Motor neuron (in vitro differentiated cells): ENCODE data around the gene FAM222B. TPM values are rescaled to one million over a fixed set of nuclear protein-coding genes. Genes with fewer than 3 reads are reported as not detected.
"Not testable (repeated sequence)": the region's sequence is repeated elsewhere in the genome, so short reads cannot be mapped to it uniquely, and the experiment has no call there.

ENCODE experiments used
- ATAC-seq, 8 experiments: fragments of 200-7000 bp; cut with Tn5 transposase; replicated peaks in 6 of 8; 2 replicates each; pipeline ENCODE4 v1.8.0; 2021; ENCODE audit warnings: mild to moderate bottlenecking in 8 of 8, moderate library complexity in 8 of 8
- H3K27ac ChIP-seq, 2 donors: fragments of 250-450 bp; sonication (Bioruptor Pico); 2 replicates each; pipeline ENCODE4 v1.9.0; 2021; ENCODE audit warnings: antibody characterized with exemption in 2 of 2, mild to moderate bottlenecking in 2 of 2, moderate library complexity in 1 of 2
- H3K4me1 ChIP-seq, 2 donors: fragments of 250-450 bp; sonication (Bioruptor Pico); replicated peaks in 1 of 2; 2 replicates each; pipeline ENCODE4 v1.6.1; 2021; ENCODE audit warnings: antibody characterized with exemption in 2 of 2, mild to moderate bottlenecking in 2 of 2, moderate library complexity in 1 of 2
- H3K4me3 ChIP-seq, 5 donors: fragments of 250-450 bp; sonication (Bioruptor Pico); 2 replicates each; pipeline ENCODE4 v1.9.0; 2021; ENCODE audit warnings: antibody characterized with exemption in 5 of 5, mild to moderate bottlenecking in 5 of 5, moderate library complexity in 4 of 5
- WGBS, 10 experiments: fragments of 450-650 bp; shearing (Covaris generic); methylation state at CpG; one replicate each; pipeline ENCODE4 v1.0.0; 2022; 5-methylcytosine and 5-hydroxymethylcytosine counted together
- in situ Hi-C, 9 experiments: fragments of 400-800 bp; cut with MboI; loops; one replicate each; pipeline ENCODE4 v1.15.0; 2021; ENCODE audit warnings: low sequenced_read_pairs in 9 of 9, low pct_unique_long_range_greater_than_20kb in 2 of 9; ENCODE audit not compliant: unreplicated experiment in 9 of 9
- total RNA-seq, 8 experiments: library from RNA; unstranded; fragments of 300-600 nt; gene quantifications; 2 replicates each; pipeline versions ENCODE4 v1.2.3 to v1.2.4, GENCODE V29; 2022

The FAM222B gene
- total RNA-seq, 8 experiments from 2014 or later, result 3.1 to 16.8 (median 11.1) TPM

DNA sequence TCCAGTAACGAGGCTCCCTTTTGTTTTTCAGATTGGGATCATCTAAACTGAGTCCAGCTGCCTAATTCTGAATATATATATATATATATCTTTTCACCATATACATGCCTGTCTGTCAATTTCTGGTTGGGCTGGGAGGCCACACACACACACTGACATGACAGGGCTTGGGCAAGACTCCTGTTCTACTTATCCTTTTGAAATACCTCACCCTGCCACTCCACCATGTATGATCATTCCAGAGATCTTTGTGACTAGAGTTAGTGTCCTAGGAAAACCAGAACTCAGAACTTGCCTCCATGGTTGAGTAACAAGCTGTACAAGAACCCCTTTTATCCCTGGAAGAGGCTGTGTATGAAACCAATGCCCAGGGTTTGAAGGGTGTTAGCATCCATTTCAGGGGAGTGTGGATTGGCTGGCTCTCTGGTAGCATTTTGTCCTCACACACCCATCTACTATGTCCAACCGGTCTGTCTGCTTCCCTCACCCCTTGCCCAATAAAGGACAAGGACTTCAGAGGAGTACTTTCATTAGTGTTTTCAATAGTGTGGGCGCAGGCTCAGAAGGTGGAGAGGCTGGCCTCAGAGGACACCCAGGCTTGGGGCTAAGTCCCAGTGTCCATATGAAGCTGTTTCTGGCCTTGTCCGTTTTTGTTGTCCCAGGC is 118.6 kb downstream of the FAM222B start:
- 0 to 100% (median 84%) methylated on average over 1 to 4 of the region's 4 CpGs; no CpG with 5 or more reads in 1 of the 10 experiments for WGBS, 10 experiments
- H3K4me3 ChIP-seq, ATAC-seq, H3K27ac ChIP-seq: not testable (repeated sequence)
- in situ Hi-C loops, result loop anchor here in 1 of 9 experiments (25.0 kb wide), 1 partner anchor 112 kb away; the partner anchor contains the start of gene RSKR
- H3K4me1 ChIP-seq, result peaks cover 19 to 30% of the 10 kb centered on the region in 2 donors

GRCh38 chr17:28723159-28723835 is 119.3 kb downstream of the FAM222B start:
- peaks cover 23 to 37% of the 10 kb centered on the region in 2 donors for H3K4me1 ChIP-seq
- WGBS, 10 experiments, result 33 to 100% (median 70%) methylated on average over 1 to 5 of the region's 6 CpGs; no CpG with 5 or more reads in 3 of the 10 experiments
- no peak overlapping the region for H3K27ac ChIP-seq

GRCh38 chr17:28722417-28723158 is 120.0 kb downstream of the FAM222B start:
- no peak overlapping the region for H3K4me3 ChIP-seq
- H3K27ac ChIP-seq, result no peak overlapping the region
- ATAC-seq, result no peak
- peaks cover 27 to 40% of the 10 kb centered on the region in 2 donors for H3K4me1 ChIP-seq
- in situ Hi-C loops, result loop anchor here in 1 of 9 experiments (25.0 kb wide), 1 partner anchor 110 kb away; the partner anchor contains the start of gene RSKR
- WGBS, 10 experiments, result 29 to 100% (median 83%) methylated on average over 1 to 5 of the region's 7 CpGs; no CpG with 5 or more reads in 1 of the 10 experiments

More at GRCh38 chr17:28723159-28723835, 119.3 kb downstream of the FAM222B start:
- ATAC-seq, result no peak
- in situ Hi-C loops, result loop anchor here in 1 of 9 experiments (25.0 kb wide), 1 partner anchor 111 kb away; the partner anchor contains the start of gene RSKR
- H3K4me3 ChIP-seq, result no peak overlapping the region

- Histone ChIP-seq H3K4me1 (peaks cover 27 to 36% of the 10 kb centered on the region in 2 donors), H3K4me3 (peak overlapping the region; percentile 87 to 94 (median 93))
- H3K27ac ChIP-seq, ATAC-seq: not testable (repeated sequence)
- 0 to 70% (median 15%) methylated on average over 1 to 12 of the region's 19 CpGs; no CpG with 5 or more reads in 3 of the 10 experiments for WGBS, 10 experiments
- in situ Hi-C loops, result loop anchor here in 1 of 9 experiments (25.0 kb wide), 1 partner anchor 109 kb away; the partner anchor contains the start of gene RSKR
Measured at GRCh38 chr17:28720997-28721329, 121.6 kb downstream of the FAM222B start.

GRCh38 chr17:28720247-28720996 is 122.2 kb downstream of the FAM222B start:
- Histone ChIP-seq H3K4me1 (peaks cover 27 to 34% of the 10 kb centered on the region in 2 donors), H3K4me3 (peak overlapping the region; percentile 87 to 94 (median 93)), H3K27ac (peak overlapping the region; percentile 90 to 94)
- in situ Hi-C loops, result loop anchor here in 1 of 9 experiments (25.0 kb wide), 1 partner anchor 108 kb away; the partner anchor contains the start of gene RSKR
- no peak for ATAC-seq
- 0 to 1% (median 0%) methylated on average over 4 to 15 of the region's 30 CpGs; no CpG with 5 or more reads in 1 of the 10 experiments for WGBS, 10 experiments

DNA sequence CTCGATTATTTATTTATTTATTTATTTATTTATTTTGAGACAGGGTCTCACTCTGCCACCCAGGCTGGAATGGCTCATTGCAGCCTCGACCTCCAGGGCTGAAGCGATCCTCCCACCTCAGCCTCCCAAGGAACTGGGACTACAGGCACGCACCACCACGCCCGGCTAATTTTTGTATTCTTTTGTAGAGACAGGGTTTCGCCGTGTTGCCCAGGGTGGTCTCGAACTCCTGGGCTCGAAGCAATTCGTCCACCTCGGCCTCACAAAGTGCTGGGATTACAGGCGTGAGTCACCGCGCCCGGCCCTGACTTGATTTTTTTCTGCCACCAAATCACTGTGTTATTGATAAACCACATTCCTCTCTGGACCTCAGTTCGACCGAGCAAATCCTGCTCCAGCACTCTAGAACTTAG is 123.6 kb downstream of the FAM222B start:
- Histone ChIP-seq H3K4me3 (peak overlapping the region; percentile 87 to 94 (median 93)), H3K4me1 (peaks cover 18 to 26% of the 10 kb centered on the region in 2 donors), H3K27ac (peak overlapping the region; percentile 90 to 94)
- peak in 2 of 8 experiments; percentile 3 to 11 for ATAC-seq
- 11 to 73% (median 33%) methylated on average over 1 to 18 of the region's 18 CpGs; no CpG with 5 or more reads in 1 of the 10 experiments for WGBS, 10 experiments
- in situ Hi-C loops, result loop anchor here in 1 of 9 experiments (25.0 kb wide), 1 partner anchor 107 kb away; the partner anchor contains the start of gene RSKR

DNA sequence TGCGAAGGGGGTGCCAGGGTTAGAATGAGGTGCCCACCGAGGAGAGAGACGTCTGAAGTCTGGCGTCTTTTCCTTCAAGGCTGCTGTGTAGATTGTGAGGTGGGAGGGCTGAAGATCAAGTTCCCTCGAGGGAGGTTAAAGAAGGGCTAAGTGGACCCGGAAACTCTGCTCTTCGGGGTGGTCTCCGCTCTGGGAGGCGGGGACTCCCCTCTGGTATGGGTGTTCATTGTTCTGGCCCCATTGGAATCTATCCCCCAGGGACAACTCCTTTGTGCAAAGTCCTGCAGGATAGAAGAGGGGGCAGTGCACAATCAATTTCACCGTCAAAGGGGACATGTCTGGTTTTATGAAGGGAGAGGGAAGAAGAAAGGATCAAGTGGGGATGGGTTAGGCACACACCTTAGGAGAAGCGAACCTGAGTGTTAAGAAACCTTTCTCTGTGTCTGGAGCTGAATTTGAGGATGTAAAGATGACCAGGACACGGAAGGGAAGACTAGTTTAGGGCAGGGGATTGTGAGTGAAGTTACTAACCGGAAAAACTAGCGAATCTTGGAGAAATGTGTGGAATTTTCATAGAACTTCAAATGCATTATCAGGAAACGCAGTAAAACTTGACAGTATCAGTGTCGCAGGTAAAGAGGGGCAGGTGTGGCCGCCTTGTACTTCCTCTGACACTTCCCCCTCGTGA is 124.1 kb downstream of the FAM222B start:
- ATAC-seq, result no peak
- Histone ChIP-seq H3K4me3 (peak overlapping the region; percentile 26 to 93 (median 36)), H3K27ac (peak overlapping the region; percentile 72 to 90), H3K4me1 (peaks cover 18 to 26% of the 10 kb centered on the region in 2 donors)
- in situ Hi-C loops, result loop anchor here in 1 of 9 experiments (25.0 kb wide), 1 partner anchor 106 kb away; the partner anchor contains the start of gene RSKR
- 11 to 69% (median 41%) methylated on average over 3 to 13 of the region's 18 CpGs; no CpG with 5 or more reads in 2 of the 10 experiments for WGBS, 10 experiments

DNA sequence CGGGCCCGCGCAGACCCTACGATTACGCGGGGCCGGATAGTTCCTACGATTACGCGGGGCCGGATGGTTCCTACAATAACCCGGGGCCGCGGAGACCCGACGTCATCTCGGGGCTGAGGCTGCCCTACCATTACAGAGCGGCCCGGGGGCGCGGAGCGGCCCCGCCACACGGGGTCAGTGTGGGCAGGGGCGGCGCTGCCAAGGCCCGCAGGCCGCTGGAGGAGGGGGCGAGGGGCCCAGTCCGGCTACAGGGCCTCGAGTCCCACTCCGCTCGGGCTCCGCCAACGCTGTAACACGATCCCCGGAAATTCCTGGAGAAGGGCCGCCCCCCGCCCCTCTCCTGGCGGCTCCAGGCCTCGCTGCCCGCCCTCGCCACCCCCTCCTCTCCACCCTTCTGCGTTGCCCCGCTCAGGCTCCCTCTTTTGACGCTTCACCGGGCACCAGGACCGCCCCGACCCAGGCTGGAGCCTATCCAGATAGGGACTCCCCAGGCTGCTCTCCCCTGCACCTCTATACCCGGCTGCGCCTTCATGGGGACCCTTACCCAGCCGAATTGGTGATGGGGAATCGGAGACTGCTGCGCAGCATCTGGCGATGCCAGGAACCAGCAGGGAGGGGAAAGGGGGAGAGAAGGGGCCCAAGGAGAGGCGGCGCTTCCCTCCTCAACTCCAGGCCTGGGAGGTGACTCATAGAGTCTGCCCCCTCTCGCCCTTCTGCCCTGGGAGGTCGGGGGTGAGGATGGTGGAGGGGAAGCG is 124.8 kb downstream of the FAM222B start, which contains the start of gene RAB34:
RAB34 (minus strand) TSS at position 291 of the 755 bp plus-strand sequence. CDS start 602 bp downstream, outside the sequence.
- 0% methylated on average over 3 of the region's 60 CpGs; no CpG with 5 or more reads in 9 of the 10 experiments for WGBS, 10 experiments
- H3K4me1 ChIP-seq, result peaks cover 19 to 26% of the 10 kb centered on the region in 2 donors
- peak; percentile 5 to 65 (median 47) for ATAC-seq
- peak within 1 kb of the TSS; percentile 26 to 93 (median 36) for H3K4me3 ChIP-seq
- peak within 1 kb of the TSS; percentile 65 to 72 for H3K27ac ChIP-seq
- in situ Hi-C loops, result loop anchor here in 1 of 9 experiments (25.0 kb wide), 1 partner anchor 105 kb away; the partner anchor contains the start of gene RSKR

DNA sequence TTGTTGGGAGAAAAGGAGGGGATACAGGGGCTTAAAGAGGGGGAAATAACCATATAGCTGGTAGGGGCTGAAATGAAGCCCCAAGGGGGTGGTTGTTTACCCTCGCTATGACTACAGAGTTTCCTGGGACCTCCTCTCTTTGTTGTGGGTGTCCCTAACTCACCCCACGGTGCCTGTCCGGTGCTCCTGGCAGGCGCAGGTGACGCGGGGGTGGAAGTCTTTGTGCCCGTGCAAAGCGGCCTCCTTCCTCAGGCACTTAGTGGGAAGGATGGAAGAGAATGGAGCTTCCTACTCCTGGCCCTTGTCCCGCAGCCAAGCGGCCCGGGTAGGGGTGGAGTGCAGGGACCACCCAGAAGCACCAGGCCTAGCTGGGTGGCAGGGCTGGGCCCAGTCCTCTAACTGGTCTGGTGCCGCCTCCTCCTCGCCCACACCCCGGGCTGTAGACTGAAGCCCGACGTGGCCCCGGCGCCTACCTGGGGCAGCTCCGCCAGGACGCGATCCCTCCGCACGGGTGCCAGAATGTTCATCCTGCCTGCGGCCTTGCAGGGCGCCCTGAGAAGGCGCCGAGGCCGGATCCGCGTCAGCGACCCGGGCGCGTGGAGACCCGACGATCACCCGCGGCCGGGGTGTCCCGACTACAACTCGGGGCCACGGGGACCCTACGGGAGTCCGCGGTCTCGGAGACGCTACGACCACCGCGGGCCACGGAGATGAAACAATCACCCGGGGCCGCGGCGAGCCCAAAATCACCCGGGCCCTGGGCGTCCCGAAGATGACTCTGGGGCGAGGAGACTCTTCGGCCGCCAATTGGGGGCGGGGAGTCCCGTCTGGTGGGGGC is 125.6 kb downstream of the FAM222B start:
- H3K4me1 ChIP-seq, result peaks cover 27 to 32% of the 10 kb centered on the region in 2 donors
- in situ Hi-C loops, result loop anchor here in 1 of 9 experiments (25.0 kb wide), 1 partner anchor 105 kb away; the partner anchor contains the start of gene RSKR
- H3K27ac ChIP-seq, result peak overlapping the region; percentile 45 to 65
- ATAC-seq, result peak in 3 of 8 experiments; percentile 0 to 1 (median 1)
- peak overlapping the region; percentile 26 to 93 (median 36) for H3K4me3 ChIP-seq
- WGBS, 10 experiments, result 0 to 20% (median 5%) methylated on average over 1 to 12 of the region's 63 CpGs; no CpG with 5 or more reads in 3 of the 10 experiments

DNA sequence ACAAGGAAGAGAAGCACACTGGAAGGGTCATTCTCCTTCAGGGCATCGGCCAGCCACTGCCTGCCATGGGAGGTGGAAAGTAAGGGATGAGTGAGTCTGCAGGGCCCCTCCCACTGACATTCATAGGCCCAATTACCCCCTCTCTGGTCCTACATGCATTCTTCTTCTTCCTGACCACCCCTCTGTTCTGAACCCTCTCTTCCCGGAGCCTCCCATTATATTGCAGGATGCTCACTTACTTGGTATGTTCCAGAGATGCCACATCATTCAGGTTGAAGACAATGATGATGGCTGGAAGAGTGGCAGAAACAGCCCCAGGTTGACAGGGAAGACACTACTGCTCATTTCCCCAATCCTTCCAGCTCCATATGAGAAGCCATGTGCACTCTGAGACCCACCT is 127.4 kb downstream of the FAM222B start:
- WGBS, 10 experiments, result 20 to 100% (median 100%) methylated on average over 1 to 2 of the region's 2 CpGs; no CpG with 5 or more reads in 4 of the 10 experiments
- in situ Hi-C loops, result loop anchor here in 1 of 9 experiments (25.0 kb wide), 1 partner anchor 103 kb away; the partner anchor contains the start of gene RSKR
- H3K4me1 ChIP-seq, result peaks cover 19 to 21% of the 10 kb centered on the region in 2 donors
- H3K4me3 ChIP-seq, result no peak overlapping the region
- no peak for ATAC-seq
- no peak overlapping the region for H3K27ac ChIP-seq
